Femur (tissue), 1 donor: ENCODE results near the gene SLC9A7.
"Not testable (repeated sequence)": the region's sequence is repeated elsewhere in the genome, so short reads cannot be mapped to it uniquely, and the experiment has no call there.

ENCODE experiments used
- DNase-seq: peaks from one replicate; pipeline ENCODE4 v3.0.0-alpha.2; 2017

Gene SLC9A7

GRCh38 chrX:46758956-46759644 is at the start of gene SLC9A7:
TSS of gene SLC9A7 (minus strand) at chrX:46759118. CDS start at chrX:46759029, 89 bp downstream.
- peak; percentile 77 for DNase-seq

- no peak for DNase-seq
Observed at GRCh38 chrX:46805270-46805669, 46.4 kb upstream of the SLC9A7 start.

GRCh38 chrX:46803140-46803539 is 44.2 kb upstream of the SLC9A7 start:
- DNase-seq = no peak

GRCh38 chrX:46796574-46797191 is 37.8 kb upstream of the SLC9A7 start:
- peak; percentile 76 for DNase-seq

- DNase-seq = no peak
Observed at GRCh38 chrX:46793386-46794143, 34.6 kb upstream of the SLC9A7 start.

GRCh38 chrX:46792810-46793188 is 33.9 kb upstream of the SLC9A7 start:
- no peak for DNase-seq

GRCh38 chrX:46791927-46792809 is 33.2 kb upstream of the SLC9A7 start:
- DNase-seq = peak; percentile 15

- DNase-seq = no peak
Observed at GRCh38 chrX:46788902-46789301, 30.0 kb upstream of the SLC9A7 start.

- DNase-seq = not testable (repeated sequence)
Observed at GRCh38 chrX:46784437-46784836, 25.5 kb upstream of the SLC9A7 start.

GRCh38 chrX:46782034-46782433 is 23.1 kb upstream of the SLC9A7 start:
- no peak for DNase-seq

- no peak for DNase-seq
Observed at GRCh38 chrX:46777971-46778810, 19.3 kb upstream of the SLC9A7 start.

- DNase-seq = no peak
Observed at GRCh38 chrX:46770817-46771163, 11.9 kb upstream of the SLC9A7 start.

- DNase-seq = no peak
Observed at GRCh38 chrX:46770000-46770816, 11.3 kb upstream of the SLC9A7 start.

GRCh38 chrX:46762963-46763362 is 4.0 kb upstream of the SLC9A7 start:
- DNase-seq = no peak

- DNase-seq = no peak
Observed at GRCh38 chrX:46759645-46759974, 692 bp upstream of the SLC9A7 start.

GRCh38 chrX:46758163-46758955 is 559 bp downstream of the SLC9A7 start:
- no peak for DNase-seq

GRCh38 chrX:46757593-46757992 is 1.3 kb downstream of the SLC9A7 start:
- DNase-seq = no peak

GRCh38 chrX:46757052-46757451 is 1.9 kb downstream of the SLC9A7 start:
- no peak for DNase-seq

- DNase-seq = no peak
Observed at GRCh38 chrX:46755671-46756070, 3.2 kb downstream of the SLC9A7 start.

GRCh38 chrX:46754586-46755061 is 4.3 kb downstream of the SLC9A7 start:
- DNase-seq = no peak
